ENCODE data around the gene MAGI1.

Gene MAGI1

GRCh38 chr3:66012711-66013110, 26.0 kb downstream of the MAGI1 start:
- no peak for DNase-seq

GRCh38 chr3:66010739-66011655, 27.7 kb downstream of the MAGI1 start:
- no peak for DNase-seq

- no peak for DNase-seq
Observed at GRCh38 chr3:66010348-66010738, 28.4 kb downstream of the MAGI1 start.

GRCh38 chr3:66004244-66004643, 34.5 kb downstream of the MAGI1 start:
- no peak for DNase-seq

- no peak for DNase-seq
Observed at GRCh38 chr3:66001626-66002025, 37.1 kb downstream of the MAGI1 start.

GRCh38 chr3:66000506-66000905, 38.2 kb downstream of the MAGI1 start:
- DNase-seq, result no peak

GRCh38 chr3:65999606-66000005, 39.1 kb downstream of the MAGI1 start:
- no peak for DNase-seq

GRCh38 chr3:65996589-65996988, 42.1 kb downstream of the MAGI1 start:
- DNase-seq, result no peak

- DNase-seq, result no peak
Observed at GRCh38 chr3:65995515-65995914, 43.2 kb downstream of the MAGI1 start.

- no peak for DNase-seq
Observed at GRCh38 chr3:65995030-65995429, 43.7 kb downstream of the MAGI1 start.

- no peak for DNase-seq
Observed at GRCh38 chr3:65993134-65993900, 45.4 kb downstream of the MAGI1 start.

- no peak for DNase-seq
Observed at GRCh38 chr3:65992106-65992505, 46.6 kb downstream of the MAGI1 start.

- no peak for DNase-seq
Observed at GRCh38 chr3:65988411-65989180, 50.1 kb downstream of the MAGI1 start.

- no peak for DNase-seq
Observed at GRCh38 chr3:65986285-65986684, 52.4 kb downstream of the MAGI1 start.

GRCh38 chr3:65984975-65985374, 53.7 kb downstream of the MAGI1 start:
- no peak for DNase-seq

GRCh38 chr3:65983100-65983499, 55.6 kb downstream of the MAGI1 start:
- DNase-seq, result no peak

GRCh38 chr3:65979731-65980130, 59.0 kb downstream of the MAGI1 start:
- DNase-seq, result no peak

GRCh38 chr3:65979162-65979561, 59.6 kb downstream of the MAGI1 start:
- no peak for DNase-seq

- DNase-seq, result no peak
Observed at GRCh38 chr3:65978116-65978515, 60.6 kb downstream of the MAGI1 start.

- no peak for DNase-seq
Observed at GRCh38 chr3:65975032-65975431, 63.7 kb downstream of the MAGI1 start.

GRCh38 chr3:65974509-65974908, 64.2 kb downstream of the MAGI1 start:
- DNase-seq, result no peak

GRCh38 chr3:65972765-65973164, 66.0 kb downstream of the MAGI1 start:
- no peak for DNase-seq
